ENCODE measurements around the gene ARHGAP26.

ARHGAP26 gene

GRCh38 chr5:143218517-143219170 lies 448.5 kb downstream of the ARHGAP26 start:
- DNase-seq, result no peak

DNA sequence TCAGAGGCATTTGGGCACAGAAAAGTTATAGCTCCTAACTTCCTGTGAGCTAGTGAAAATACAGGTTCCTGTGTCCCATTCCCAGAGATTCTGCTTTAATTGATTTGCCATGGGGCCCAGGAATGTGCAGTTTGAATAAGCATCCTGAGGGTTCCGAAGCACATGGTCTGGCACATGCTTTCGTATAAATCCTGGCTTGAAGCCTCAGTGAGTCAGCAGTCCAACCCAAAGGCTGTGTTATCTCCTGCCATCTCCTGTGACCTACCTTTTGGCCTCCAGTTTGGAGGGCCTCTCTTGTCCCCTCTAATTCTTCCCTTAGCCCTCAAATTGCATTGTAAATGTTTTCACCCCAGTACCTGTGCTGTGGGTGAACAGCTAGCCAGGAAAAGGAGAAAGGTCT lies 449.5 kb downstream of the ARHGAP26 start:
- no peak for DNase-seq

DNA sequence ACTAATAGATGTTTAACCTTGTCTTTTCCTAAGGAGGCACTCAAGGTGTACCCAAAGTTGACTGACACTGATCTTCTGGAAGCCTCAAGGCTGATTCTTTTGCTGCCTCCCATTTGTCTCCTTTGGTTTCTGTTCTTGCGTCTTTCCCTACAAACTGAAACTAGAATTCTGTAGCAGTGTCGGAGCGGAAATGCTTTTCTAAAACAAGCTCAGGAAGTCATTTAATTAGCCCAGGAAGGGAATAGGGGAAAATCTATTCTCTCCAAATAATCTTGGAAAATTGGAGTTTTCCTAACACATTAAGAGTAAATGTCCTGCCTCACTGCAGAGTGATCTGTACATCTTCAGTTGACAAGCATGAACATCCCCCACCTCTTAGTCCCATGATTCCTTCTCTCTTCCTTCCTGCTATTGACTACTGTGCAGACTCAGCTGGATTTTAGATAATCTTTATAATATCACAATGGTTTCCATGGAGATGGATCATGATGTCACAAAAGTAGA lies 450.6 kb downstream of the ARHGAP26 start:
- no peak for DNase-seq

DNA sequence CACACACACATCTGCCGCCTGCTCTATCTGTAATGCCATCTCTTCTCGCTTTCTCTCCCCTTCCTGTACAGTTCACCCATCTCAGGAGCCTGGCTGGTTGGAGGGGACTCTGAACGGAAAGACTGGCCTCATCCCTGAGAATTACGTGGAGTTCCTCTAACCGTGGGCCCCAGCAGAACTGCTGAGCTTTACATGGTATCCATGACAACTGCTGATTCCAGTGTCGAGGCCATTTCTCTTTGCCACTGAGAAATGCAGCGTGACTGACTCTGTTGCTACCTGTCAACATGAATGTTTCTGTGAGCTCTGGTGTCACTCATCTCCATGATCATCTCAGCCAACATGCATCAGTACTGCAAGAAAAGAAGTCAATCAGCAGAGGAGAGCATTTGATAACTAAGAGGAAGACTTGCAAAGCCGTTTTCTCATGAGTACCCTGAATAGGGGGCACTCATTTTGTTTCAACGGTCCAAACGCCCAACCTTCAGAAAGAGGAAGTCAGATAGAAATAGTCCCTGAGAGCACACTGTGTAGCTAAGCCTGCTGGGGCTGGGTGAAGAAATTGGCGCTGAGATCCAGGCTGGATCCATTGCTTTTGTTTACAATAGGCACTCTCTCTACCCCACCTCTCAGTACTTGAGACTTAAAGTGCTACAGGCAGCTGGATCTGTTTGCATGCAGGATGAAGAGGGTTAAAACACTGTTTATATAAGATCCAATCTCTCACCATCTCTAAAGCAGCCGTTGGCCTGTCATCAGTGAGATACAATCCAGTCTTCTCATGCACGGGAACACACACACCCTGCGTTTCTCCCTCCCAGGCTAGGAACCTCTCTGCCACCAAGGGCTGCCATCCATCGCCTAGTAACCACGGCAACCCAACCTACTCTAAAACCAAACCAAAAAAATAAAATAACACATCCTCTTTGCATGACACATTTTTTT lies 452.4 kb downstream of the ARHGAP26 start:
- DNase-seq, result peak; percentile 76

DNA sequence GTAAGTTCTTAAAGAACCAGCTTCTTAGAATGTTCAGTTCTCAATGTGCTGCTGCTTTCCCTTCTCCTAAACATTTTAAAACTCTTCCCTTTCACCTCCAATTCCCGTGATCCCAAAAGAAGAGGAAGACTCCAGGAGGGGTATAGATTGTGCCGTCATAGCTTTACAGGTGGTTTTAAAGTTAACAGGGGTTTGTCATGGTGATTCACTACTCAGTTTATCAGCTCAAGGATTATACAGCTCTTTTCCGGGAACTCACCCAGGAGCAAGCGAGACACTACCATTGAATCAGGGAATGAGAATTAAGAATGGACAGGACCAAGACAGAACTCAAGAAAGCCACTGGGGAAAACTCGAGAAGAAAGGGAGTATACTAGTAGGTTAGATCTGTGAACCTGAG lies 454.5 kb downstream of the ARHGAP26 start:
- DNase-seq, result no peak

GRCh38 chr5:143225511-143225910 lies 455.3 kb downstream of the ARHGAP26 start:
- no peak for DNase-seq

DNA sequence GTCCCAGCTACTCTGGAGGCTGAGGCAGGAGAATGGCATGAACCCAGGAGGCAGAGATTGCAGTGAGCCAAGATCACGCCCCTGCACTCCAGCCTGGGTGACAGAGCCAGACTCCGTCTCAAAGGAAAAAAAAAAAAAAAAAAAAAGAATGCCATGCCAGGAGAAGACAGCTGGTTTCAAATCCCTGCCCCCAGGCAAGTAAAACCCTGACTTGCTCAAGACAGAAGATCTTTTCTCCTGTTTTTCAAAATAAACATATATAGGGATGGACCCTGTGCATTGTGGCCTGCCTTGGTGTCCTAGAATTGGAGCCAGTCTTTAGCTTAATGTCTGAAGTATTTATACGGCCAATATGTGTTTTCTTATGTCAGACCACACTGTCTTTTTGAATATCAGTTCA lies 456.2 kb downstream of the ARHGAP26 start:
- no peak for DNase-seq

DNA sequence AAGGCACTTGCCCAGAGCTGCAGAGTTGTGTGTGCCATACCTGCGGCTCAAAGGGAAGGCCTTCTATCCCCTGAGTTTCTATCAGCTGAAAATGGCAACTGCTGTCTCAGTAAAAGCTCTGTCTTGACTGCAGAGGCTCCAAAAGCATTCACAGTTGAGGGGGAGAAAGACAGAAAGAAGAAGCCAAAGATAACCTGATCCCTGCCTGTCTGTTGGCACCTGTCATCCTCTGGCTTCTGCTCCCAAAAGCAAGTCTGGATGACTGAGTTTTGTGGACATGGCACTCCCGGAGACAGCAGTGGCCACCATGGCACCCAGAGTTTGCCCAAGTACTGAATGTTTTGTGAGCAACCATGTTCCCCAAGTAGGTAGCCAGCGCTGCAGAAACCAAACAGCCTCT lies 456.7 kb downstream of the ARHGAP26 start:
- no peak for DNase-seq

- no peak for DNase-seq
Measured at GRCh38 chr5:143227301-143227700, 457.1 kb downstream of the ARHGAP26 start.

DNA sequence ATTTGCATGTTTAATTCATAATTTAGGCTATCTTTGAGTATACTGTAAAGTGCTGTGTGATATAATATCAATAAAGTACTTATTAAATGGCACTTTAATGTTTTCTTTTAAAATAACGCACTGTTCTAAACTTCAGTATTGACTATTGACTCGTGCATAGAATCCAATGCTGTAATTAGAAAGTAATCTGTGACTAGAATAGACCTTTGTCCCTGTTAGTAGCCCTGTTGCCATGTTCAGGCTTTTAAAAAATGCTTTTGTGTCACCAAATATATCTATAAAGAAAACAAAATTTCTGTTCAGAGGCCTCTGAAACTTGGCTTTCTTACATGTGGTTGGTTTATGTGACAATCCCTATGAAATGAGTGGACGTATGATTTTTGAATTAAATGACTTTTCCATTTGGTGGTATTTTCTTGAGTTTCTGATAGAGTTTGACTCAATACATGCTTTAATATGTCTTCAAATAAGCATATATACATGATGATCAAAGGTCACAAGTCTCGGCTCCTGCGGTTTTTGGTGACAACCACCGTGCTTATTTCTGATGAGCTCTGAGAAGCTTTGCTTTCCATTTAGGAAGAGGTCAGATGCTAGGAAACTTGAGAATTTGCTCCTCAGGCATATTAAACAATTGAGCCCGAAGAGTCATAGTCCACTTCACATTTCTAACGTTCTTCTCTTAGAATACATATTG lies 458.6 kb downstream of the ARHGAP26 start:
- DNase-seq, result no peak

- no peak for DNase-seq
Measured at GRCh38 chr5:143229426-143229895, 459.3 kb downstream of the ARHGAP26 start.

- DNase-seq, result no peak
Measured at GRCh38 chr5:143229896-143230675, 459.9 kb downstream of the ARHGAP26 start.

DNA sequence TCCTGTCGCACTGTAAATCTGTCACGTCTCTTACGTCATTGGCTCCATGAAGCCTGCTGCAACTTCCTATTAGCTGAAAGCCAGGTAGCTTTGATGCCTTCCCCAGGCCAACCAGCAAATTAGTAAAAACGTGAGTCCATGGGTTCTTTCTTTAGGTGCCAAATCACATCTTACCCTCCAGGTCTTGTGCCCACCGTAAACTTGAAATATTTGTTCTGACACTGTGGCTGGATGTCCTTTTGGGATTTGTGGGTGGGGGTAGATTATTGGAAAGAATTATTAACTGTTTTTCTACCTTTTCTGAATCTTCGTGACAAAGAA lies 460.5 kb downstream of the ARHGAP26 start:
- DNase-seq, result no peak

DNA sequence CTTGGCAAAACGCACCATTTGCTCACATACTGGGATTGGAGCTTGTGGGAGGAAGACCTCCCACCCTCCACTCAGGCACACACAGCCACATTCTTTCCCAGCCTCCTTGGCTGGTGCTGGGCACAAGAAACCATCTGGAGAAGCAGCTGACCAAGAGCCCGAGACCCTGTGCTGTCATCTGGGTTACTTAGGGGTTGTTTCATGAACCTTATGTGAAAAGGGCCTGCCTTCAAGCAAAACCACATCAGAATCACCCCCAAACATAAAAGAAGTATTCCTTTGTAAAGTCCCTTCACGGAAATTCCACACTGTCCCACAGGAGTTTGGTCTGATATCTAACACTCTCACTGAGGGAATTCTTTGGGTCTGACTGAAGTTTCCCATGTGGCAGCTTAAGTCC lies 461.2 kb downstream of the ARHGAP26 start:
- DNase-seq, result no peak

- no peak for DNase-seq
Measured at GRCh38 chr5:143231973-143232812, 462.0 kb downstream of the ARHGAP26 start.

GRCh38 chr5:143233031-143233430 lies 462.9 kb downstream of the ARHGAP26 start:
- DNase-seq, result no peak

- no peak for DNase-seq
Measured at GRCh38 chr5:143234162-143234842, 464.1 kb downstream of the ARHGAP26 start.

DNA sequence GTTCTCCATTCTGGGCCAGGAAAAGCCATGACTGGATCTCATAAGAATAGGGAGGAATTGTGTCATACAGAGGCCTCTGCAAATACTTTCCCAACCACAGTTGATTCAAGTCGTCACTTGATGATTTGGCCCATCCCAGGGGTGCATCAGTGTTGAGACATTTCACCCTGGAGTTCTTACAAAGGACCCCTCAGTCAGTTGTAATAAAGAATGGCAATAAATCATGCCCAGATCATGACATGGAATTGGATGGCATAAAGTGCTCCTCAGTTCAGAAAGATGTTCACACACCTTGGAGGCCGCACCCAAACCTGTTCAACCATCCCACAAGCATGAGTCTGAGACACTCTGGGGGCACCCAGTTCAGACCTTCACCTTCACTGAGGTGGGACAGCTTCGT lies 465.2 kb downstream of the ARHGAP26 start:
- DNase-seq, result no peak

DNA sequence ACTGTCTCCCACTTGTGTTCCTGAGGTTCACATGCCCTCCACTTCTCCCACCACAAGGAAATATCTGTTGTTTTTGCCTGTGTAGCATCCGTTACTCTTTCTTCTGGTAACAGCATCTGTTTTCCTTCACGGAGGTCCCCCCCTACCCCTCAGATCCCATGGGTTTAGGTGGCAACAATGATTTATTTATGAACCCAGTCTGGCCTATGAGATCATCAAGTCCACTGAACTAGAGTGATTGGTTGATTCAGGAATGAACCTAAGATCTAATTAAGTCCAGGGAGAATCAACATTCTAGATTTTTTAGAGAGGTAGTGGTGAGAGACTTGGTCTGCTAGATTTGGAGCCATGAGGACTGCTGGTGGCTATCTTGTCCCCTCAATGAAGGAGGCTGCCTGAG lies 466.5 kb downstream of the ARHGAP26 start:
- DNase-seq, result no peak

DNA sequence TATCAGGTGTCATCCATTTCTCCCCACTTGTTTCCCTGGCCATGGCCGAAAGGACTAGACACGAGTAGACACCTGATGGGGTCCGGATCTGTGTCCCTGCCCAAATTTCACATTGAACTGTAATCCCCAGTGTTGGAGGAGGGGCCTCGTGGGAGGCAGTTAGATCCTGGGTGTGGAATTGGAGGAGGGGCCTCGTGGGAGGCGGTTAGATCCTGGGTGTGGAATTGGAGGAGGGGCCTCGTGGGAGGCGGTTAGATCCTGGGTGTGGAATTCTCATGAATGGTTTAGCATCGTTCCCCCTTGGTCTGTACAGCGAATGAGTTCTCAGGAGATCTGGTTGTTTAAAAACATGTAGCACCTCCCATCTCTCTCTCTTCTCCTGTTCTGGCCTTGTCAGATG lies 467.5 kb downstream of the ARHGAP26 start:
- DNase-seq, result no peak

DNA sequence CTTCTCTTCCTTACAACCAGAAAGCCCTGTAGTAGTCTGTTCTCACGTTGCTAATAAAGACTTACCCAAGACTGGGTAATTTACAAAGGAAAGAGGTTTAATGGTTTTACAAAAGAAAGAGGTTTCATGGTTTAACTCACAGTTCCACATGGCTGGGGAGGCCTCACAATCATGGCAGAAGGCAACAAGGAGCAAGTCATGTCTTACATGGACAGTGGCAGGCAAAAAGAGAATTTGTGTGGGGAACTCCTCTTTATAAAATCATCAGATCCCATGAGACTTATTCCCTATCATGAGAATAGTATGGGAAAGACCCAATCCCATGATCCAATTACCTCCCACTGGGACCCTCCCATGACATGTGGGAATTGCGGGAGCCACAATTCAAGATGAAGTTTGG lies 468.4 kb downstream of the ARHGAP26 start:
- no peak for DNase-seq

All from SIG-M5 (cell line).